Nephron (organoid): ENCODE measurements around the gene CDC25A.
A peak's percentile ranks its signal among the peaks of the same experiment; 100 is the strongest.

Experiments used
- H3K27ac Mint-ChIP-seq, 3 experiments: 2 replicates each; pipeline ENCODE4 v1.8.0; 2020; ENCODE audit warnings: mixed read lengths in 3 of 3, mild to moderate bottlenecking in 2 of 3, moderate library complexity in 1 of 3
- H3K27me3 Mint-ChIP-seq: 2 replicates; pipeline ENCODE4 v1.8.0; 2021; ENCODE audit warnings: low read depth, mild to moderate bottlenecking, moderate library complexity, mixed read lengths
- H3K36me3 Mint-ChIP-seq: 2 replicates; pipeline ENCODE4 v1.8.0; 2020; ENCODE audit warnings: low read depth, mixed read lengths
- H3K4me1 Mint-ChIP-seq: 2 replicates; pipeline ENCODE4 v1.8.0; 2020; ENCODE audit warnings: mixed read lengths
- H3K4me3 Mint-ChIP-seq, 3 experiments: 2 replicates each; pipeline ENCODE4 v1.8.0; 2020; ENCODE audit warnings: mild to moderate bottlenecking in 3 of 3, mixed read lengths in 3 of 3, moderate library complexity in 2 of 3
- H3K9me3 Mint-ChIP-seq: 2 replicates; pipeline ENCODE4 v1.8.0; 2020; ENCODE audit warnings: mixed read lengths
- CTCF ChIP-seq, 3 experiments: fragments of 200-600 bp; sonication (generic); IDR thresholded peaks; one replicate each; pipeline ENCODE4 v1.5.0; 2021; ENCODE audit warnings: antibody characterized with exemption in 3 of 3; ENCODE audit not compliant: unreplicated experiment in 3 of 3

Gene CDC25A

GRCh38 chr3:48188266-48189201, at the start of gene CDC25A:
TSS of gene CDC25A (minus strand) at chr3:48188417. CDS start at chr3:48187947, 470 bp downstream.
- H3K9me3 Mint-ChIP-seq = no peaks in the 10 kb centered on the region
- TF ChIP-seq CTCF (IDR thresholded peaks at IDR 0.05; ENCODE audit: unreplicated experiment in 3 of 3) = no peak
- H3K27me3 Mint-ChIP-seq = no peaks in the 10 kb centered on the region
- H3K36me3 Mint-ChIP-seq = peaks cover 11% of the 10 kb centered on the region
- H3K4me3 Mint-ChIP-seq = peak within 1 kb of the TSS; percentile 91 to 97 (median 96)
- peak within 1 kb of the TSS; percentile 75 to 91 (median 84) for H3K27ac Mint-ChIP-seq
- H3K4me1 Mint-ChIP-seq = peaks cover 10% of the 10 kb centered on the region

DNA sequence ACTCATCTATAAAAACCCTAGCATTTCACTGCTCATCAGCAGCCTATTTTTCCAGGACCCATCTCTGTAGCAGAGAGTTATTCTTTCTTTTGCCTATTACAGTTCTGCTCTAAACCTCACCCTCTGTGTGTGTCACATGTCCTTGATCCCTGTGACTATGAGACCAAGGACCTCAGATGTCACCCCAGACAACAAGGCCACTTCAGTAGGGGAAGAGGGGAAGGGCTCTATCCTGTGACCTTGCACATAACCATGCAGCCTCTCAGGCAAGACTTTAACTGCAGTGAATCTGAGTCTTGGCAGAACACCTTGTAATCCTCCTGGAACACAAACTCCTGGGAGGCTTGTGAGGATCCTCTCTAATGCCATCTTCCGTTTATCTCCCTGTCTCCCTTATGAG, 48.3 kb upstream of the CDC25A start:
- Mint-ChIP-seq H3K4me3 (no peak overlapping the region), H3K4me1 (peaks cover 22% of the 10 kb centered on the region), H3K27ac (no peak overlapping the region), H3K27me3 (no peaks in the 10 kb centered on the region), H3K9me3 (peaks cover 6% of the 10 kb centered on the region), H3K36me3 (no peaks in the 10 kb centered on the region)
- TF ChIP-seq CTCF (IDR thresholded peaks at IDR 0.05; ENCODE audit: unreplicated experiment in 3 of 3) = no peak

DNA sequence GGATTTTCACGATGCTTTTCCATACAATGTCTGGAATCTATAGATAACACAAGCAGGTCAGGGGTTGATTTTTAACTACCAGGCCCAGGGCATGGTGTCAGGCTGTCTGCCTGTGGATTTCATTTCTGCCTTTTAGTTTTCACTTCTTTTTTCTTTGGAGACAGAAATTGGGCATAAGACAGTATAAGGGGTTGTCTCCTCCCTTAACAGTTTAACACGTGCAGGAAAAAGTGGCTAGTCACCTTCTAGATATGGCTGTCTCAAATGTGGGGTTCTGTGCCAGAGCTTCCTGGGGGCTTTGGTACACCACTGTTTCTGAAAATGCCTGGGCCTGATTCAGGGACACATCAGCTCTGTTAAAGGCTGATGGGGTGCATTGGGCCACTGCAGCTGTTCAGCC, 45.3 kb upstream of the CDC25A start:
- no peaks in the 10 kb centered on the region for H3K36me3 Mint-ChIP-seq
- no peak overlapping the region for H3K27ac Mint-ChIP-seq
- H3K4me3 Mint-ChIP-seq = no peak overlapping the region
- peaks cover 6% of the 10 kb centered on the region for H3K9me3 Mint-ChIP-seq
- H3K4me1 Mint-ChIP-seq = peaks cover 7% of the 10 kb centered on the region
- H3K27me3 Mint-ChIP-seq = no peaks in the 10 kb centered on the region
- TF ChIP-seq CTCF (IDR thresholded peaks at IDR 0.05; ENCODE audit: unreplicated experiment in 3 of 3) = no peak

DNA sequence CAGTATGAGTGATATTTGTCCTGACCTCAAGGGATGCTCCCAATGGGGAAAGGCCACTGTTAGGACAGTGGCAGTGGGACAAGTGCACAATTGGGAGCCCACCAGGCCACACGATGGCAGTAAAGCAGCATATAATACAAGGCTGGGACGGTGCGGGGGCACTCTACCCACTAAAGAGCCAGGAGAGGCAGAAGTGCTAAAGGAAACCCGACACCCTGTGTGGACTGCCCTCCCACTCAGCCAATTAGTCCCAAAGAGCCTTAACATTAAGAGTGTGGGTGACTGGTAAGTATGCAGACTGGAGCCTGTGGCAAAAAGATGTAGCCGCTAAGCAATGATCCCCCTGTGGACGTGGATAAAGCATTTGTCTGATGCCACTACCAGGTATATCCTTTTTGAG, 44.5 kb upstream of the CDC25A start:
- Mint-ChIP-seq H3K4me1 (peaks cover 7% of the 10 kb centered on the region), H3K27ac (peak overlapping the region in 1 of 3 experiments; percentile 54), H3K4me3 (no peak overlapping the region), H3K9me3 (peaks cover 6% of the 10 kb centered on the region), H3K36me3 (no peaks in the 10 kb centered on the region), H3K27me3 (no peaks in the 10 kb centered on the region)
- peak; percentile 45 to 55 (median 50) for TF ChIP-seq CTCF (IDR thresholded peaks at IDR 0.05; ENCODE audit: unreplicated experiment in 3 of 3)

- no peak overlapping the region for H3K4me3 Mint-ChIP-seq
- TF ChIP-seq CTCF (IDR thresholded peaks at IDR 0.05; ENCODE audit: unreplicated experiment in 3 of 3) = no peak
- no peak overlapping the region for H3K27ac Mint-ChIP-seq
- H3K27me3 Mint-ChIP-seq = no peaks in the 10 kb centered on the region
- no peaks in the 10 kb centered on the region for H3K36me3 Mint-ChIP-seq
- peaks cover 7% of the 10 kb centered on the region for H3K4me1 Mint-ChIP-seq
- H3K9me3 Mint-ChIP-seq = peaks cover 6% of the 10 kb centered on the region
Observed at GRCh38 chr3:48232232-48232631, 44.0 kb upstream of the CDC25A start.

DNA sequence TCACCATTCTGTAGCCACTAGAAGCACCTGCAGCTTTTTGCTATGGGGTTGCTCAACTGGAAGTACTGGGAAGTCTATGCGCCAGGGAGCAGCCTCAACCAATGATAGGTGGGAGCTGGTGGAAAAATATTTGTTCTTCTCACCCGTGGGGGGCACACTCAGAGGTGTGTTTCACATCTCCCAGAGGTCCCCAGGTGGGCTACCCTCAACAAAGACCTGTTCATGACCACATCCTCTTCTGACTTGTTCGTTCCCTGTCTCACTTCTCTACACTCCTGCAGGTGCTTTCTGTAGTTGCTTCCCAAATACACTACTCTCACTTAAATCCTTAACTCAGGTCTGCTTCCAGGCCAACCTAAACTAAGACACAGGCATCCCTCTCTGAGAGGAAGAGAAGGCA, 38.7 kb upstream of the CDC25A start:
- Mint-ChIP-seq H3K9me3 (no peaks in the 10 kb centered on the region), H3K27me3 (peaks cover 13% of the 10 kb centered on the region), H3K36me3 (no peaks in the 10 kb centered on the region), H3K27ac (no peak overlapping the region), H3K4me1 (no peaks in the 10 kb centered on the region), H3K4me3 (no peak overlapping the region)
- TF ChIP-seq CTCF (IDR thresholded peaks at IDR 0.05; ENCODE audit: unreplicated experiment in 3 of 3) = no peak
